HG02759 (cell line): ENCODE measurements around the gene AKAP6.

Source experiments
- ATAC-seq: cut with Tn5 transposase; IDR thresholded peaks from one replicate; pipeline ENCODE4 v1.9.1; 2021; ENCODE audit warnings: mild to moderate bottlenecking, moderate library complexity; ENCODE audit not compliant: unreplicated experiment

The AKAP6 gene, protein sequence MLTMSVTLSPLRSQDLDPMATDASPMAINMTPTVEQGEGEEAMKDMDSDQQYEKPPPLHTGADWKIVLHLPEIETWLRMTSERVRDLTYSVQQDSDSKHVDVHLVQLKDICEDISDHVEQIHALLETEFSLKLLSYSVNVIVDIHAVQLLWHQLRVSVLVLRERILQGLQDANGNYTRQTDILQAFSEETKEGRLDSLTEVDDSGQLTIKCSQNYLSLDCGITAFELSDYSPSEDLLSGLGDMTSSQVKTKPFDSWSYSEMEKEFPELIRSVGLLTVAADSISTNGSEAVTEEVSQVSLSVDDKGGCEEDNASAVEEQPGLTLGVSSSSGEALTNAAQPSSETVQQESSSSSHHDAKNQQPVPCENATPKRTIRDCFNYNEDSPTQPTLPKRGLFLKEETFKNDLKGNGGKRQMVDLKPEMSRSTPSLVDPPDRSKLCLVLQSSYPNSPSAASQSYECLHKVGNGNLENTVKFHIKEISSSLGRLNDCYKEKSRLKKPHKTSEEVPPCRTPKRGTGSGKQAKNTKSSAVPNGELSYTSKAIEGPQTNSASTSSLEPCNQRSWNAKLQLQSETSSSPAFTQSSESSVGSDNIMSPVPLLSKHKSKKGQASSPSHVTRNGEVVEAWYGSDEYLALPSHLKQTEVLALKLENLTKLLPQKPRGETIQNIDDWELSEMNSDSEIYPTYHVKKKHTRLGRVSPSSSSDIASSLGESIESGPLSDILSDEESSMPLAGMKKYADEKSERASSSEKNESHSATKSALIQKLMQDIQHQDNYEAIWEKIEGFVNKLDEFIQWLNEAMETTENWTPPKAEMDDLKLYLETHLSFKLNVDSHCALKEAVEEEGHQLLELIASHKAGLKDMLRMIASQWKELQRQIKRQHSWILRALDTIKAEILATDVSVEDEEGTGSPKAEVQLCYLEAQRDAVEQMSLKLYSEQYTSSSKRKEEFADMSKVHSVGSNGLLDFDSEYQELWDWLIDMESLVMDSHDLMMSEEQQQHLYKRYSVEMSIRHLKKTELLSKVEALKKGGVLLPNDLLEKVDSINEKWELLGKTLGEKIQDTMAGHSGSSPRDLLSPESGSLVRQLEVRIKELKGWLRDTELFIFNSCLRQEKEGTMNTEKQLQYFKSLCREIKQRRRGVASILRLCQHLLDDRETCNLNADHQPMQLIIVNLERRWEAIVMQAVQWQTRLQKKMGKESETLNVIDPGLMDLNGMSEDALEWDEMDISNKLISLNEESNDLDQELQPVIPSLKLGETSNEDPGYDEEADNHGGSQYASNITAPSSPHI (N-terminal part only)

DNA sequence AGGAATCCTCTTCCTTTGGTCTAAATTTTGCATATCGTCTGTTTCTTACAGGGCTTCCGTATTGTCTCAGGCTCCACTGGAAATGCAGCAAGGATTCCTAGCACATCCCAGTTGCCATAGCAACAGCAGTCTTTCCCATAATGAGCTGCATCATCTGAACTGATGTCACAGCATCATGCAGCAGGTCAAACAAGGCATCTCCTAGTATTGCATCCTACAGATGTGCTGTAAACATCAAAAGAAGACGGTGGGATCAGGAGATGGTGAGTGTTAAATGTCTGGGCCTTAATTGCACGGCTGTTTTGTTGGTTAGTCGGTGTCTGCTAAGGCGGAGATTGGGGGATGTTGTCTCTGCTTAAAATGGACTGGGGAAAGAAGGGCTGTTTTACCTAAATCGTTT lies at the start of gene AKAP6:
Gene AKAP6 (plus strand): TSS at position 153 of the 400 bp plus-strand sequence. CDS start 104,196 bp downstream, outside the sequence.
- no peak for ATAC-seq

DNA sequence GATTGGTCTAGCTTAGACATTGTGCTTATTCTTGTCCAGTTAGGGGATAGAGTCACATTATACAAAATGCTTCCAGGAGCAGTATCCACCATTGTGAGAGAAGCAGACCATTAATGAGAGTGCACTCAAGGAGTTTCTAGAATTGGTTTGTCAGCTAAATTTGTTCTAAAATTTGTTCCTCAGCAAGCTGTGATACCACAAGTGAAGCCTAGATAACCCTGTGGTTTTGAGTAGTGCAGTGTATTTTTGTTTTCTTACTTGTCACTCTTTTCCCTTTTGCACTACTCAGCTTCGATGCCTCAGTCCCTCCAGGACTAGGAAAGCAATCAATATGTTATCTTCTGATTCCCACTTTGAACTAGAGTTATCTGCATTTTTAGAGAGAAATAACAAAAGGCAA lies 42.5 kb upstream of the AKAP6 start:
- ATAC-seq, result no peak

DNA sequence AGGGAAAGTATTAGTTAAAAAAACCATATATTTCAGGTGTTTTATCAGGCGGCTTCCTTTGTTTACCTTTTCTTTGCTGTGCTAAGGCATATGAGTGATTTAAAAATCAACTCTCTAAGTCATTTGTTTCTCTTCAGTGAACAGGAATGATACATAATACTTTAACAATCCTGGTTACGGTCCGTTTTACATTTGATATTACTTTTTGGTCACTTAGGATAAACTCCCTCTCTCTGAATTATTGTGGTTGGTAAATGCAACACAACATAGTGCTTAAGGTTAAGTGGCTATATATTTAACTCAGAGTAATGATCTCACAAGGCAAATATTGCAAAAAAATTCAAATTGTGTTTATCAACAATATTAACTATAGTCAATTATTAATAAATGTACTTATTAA lies 32.7 kb upstream of the AKAP6 start:
- ATAC-seq, result no peak

DNA sequence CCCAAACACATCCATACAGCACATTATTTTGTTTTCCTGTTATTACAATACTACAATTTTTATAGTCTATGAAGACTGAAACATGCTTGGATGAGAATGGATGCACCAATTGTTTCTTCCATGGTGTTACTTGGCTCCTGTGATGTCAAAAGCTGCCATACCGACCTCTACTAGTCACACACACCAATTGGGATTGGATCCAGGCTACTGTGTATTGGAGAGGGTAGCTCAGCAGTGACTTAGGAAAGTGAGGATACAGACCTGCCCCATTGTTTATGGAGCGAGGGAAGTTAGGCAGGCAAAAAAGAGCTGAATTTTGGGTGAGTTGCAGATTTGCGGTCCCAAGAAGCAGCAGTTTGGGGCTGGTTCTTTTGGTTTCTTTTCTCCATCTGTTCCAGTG lies 30.8 kb upstream of the AKAP6 start:
- no peak for ATAC-seq

DNA sequence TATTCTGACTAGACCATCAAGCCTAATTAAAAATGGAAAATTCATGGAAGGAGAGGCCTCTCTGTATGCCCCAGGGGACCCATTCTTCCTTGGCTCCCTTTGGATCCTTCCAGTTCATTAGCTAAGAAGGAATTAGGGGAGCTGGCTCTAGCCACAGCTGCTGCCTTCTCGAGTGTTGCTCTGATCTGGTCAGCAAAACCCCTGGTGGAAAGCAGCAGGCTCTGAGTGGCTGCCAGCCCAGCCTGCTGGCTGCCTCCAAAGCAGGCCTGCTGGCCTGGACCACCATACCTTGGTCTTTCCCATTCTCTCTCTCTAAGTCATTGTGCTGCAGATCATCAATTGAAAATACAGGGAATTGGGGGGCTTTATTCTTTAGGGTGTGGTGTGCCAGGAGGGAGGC lies 29.0 kb upstream of the AKAP6 start:
- ATAC-seq, result no peak

DNA sequence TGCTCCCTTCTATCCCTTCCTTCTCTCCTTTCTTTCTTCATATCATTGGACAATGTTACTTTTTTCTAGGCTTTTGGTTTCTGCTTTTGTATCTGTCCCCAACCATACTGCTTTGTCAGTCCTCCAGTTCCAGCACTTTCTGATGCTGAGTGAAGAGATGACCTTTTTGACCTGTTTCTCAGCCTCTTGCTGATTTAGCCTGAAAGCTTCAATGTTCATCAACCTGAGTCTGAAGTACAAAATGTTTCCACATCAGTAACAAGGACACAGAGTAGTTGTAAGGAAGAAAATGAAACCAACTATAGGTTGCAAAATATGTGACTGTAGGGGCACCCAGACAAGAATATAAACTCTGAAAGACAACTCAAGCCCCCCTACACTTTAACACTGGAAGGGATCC lies 25.2 kb upstream of the AKAP6 start:
- ATAC-seq, result no peak

DNA sequence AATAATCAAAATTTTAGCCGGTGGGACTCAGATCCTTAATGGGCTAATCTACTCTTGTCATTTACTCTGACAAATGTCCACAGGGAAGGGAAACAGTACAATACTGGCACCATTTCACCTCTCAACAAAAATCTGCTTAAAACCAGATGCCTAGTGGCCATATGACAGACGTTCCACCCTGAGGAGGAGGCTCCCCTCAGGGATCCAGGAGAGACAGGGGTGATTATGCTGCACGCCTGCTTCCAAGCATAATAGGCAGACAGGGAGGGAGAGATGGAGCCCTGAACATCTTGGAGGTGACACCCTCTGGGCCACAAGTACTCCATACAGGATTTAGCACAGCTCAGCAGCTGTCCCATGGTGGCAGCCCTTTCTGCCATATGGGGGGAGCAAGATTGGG lies 24.8 kb upstream of the AKAP6 start:
- no peak for ATAC-seq

DNA sequence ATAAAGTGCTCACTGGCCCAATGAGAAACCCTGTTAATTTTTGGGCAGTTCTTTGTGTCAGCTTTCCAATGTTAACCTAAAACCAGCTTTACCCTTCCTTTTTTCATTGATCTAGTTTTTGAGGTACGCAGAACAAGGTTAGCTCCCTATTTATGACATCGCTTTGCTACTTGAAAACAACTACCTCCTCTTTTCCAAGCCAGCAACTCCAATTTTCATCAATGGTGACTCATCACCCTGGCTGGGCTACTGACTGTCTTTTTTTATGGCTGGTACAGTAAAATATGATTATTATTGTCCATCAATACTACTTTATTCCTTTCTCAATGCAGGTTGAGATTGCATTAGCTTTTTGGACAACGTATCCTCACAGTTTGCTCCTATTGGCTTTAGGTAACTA lies 22.5 kb upstream of the AKAP6 start:
- no peak for ATAC-seq

DNA sequence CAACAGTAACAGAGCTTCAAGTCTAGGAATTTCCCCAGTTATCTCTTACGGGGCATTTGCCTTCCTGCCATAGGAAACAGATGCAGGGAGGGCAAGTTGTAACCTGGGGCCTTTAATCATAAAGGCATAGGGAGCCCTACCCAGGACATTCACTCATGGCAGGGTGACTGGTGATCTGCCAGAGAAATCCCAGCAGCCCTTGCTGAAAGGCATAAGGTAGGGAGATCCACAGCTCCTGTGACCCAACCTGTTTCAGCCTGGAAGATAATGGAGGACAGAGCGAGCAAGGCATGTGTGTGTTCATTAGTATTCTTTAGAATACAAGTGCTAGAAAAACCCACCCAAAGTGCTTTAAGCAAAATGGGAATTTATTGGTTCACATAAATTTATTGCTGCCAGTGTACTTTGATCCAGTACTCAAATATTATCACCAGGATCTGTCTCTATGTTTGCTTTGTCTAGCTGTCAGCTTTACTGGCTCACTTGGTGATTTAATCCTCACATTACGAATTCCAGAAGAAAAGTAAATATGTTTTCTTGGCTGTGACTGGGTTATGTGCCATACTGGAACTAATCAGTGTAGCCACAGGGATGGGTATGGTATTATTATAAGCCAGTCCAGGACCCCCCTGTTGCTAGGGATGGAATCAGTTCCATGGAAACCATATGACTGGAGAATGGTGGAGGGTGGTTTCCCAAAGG lies 21.1 kb upstream of the AKAP6 start:
- no peak for ATAC-seq

DNA sequence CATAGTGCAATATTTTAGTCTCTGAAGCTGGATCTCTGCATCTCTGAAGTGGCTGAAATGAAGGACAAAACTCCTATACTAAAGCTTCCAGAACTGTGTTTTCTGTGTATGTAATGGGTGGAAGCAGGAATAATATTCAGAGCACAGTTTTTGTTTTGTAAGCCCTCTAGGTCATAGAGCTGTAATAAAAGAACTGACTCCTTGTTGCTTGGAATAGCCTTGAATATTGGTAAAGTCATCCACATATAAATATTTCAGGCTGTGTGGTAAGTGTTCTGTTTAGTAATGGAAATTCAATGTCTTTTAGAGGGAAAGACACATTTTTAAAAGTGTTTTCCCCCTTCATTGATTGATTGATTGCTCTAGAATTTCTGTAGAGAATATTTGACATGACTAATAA lies 18.2 kb upstream of the AKAP6 start:
- no peak for ATAC-seq

DNA sequence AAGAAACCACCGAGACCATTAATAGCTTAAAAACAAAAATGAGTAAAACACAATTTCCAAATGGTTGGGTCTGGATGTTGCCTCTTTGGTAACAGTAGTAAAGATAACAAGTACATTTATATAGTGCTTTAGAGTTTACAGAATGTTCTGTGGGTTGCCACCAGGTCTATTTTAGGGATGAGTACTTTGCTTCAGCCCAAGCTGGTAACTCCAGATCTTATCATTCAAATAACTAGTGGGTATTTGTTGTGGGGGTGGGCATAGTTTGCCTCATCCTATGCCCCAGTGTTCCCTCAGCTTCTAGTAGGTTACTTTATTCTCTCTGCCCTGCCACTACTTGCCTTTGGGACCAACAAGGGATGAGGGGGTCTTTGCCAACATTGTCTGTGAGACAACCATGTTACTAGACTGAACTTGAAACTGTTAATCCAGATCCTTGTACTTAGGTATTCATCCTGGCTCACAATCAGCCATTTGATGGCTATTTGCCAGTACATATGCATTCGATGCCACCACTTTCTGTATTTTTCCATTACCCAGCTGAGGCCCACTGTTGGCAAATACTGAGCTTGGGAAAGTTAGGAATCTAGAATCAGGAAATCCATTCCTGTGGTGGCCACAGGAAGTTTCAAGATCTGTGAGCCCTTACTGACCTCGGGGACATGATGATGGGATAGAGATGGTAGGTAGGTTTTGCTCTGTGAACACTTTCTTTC lies 17.6 kb upstream of the AKAP6 start:
- no peak for ATAC-seq

DNA sequence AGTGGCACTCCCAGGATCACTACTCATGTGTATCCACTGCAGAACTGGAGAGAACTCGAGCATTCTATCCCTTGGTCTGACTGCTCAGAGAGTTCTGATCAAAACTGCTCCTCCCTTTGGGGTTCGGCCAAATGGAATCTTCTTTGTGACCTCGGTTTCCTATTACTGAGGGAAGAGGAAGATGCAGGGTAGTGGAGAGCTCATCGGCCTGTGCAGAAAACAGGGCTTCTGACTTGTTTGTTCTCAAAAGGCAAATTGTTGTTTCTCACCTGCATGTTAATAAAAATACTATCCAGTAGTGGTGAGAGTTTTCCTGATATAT lies 17.1 kb upstream of the AKAP6 start:
- ATAC-seq, result no peak

DNA sequence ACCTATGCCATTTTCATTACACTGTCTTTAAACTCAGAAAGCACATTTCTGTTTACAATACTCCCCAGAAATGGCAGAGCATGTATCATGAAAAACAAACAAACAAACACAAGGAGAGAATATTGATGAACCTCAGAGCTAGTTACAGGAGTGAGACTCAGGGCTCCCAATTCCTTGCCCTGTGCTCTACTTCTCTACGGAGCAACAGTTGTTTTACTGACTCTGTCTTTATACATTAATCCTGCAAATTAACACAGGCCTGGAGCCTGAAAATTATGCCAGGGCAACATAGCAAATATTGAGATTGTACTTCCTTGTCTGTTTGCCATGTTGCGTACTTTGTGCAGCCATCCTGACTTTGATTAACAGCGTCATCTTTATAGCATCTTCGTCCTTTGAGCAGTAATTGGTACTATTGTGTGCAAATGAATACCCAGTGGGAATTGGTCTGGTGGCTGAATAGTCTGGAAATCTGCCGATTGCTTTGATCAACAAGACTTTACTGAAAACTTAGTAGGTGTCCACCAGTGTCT lies 15.2 kb upstream of the AKAP6 start:
- ATAC-seq, result no peak

DNA sequence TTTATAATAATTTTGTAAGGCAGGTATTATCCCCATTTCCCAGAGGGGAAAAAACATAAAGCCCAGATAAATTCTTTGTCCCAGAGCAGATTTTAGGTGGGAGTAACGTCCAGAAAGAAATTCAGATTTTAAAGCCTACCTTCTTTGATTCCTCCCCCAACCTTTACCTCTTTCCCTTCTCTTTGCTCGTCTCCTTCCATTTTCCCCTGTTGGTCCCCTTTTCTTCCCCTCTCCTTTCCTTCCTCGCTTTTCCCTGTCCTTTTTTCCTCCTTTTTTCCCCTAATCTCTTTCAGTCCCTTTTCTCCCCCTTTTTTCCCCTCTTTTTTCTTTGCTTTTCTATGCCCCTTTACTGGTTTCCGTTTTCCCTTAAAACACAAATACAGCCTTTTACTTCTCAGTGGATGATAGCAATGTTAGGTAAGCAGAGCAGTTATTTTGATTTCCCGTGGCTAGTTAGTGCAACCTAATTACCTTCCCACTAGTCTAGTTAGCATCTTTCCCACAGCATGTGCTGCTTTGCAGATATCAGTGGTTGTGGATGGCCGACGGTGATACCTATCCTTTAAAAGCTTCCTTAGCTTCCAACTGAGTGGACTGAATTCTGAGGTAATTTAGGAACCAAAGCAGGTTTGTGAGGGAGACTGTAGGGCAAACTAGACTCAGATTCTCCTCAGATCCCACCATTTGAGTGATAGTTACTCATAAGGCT lies 10.9 kb upstream of the AKAP6 start:
- no peak for ATAC-seq

DNA sequence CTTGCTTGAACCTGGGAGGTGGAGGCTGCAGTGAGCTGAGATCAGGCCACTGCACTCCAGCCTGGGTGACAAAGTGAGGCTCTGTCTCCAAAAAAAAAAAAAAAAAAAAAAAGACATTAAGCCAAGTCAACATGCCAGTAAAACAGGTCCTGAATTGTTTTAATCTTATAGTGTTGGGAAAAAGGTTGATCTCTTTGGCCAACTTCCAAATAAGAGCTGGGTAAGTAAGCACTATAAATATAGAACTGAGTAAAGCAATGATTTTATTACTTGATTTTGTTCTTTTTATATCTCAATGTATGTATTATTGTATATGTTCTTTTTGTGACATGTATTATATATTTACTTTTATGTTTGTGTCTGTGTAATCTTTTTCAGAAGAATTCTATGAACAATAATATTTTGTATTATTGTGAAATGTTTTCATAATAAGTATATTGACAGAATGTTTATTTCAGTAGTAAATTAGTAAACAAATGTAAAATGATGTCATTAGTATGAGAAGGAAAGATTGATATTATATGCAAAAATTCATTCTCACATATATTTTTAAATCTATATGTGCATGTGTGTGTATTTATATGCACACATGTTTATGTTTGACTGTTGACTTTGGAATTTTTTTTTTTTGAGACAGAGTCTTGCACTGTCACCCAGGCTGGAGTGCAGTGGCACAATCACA lies 9.6 kb upstream of the AKAP6 start:
- no peak for ATAC-seq

DNA sequence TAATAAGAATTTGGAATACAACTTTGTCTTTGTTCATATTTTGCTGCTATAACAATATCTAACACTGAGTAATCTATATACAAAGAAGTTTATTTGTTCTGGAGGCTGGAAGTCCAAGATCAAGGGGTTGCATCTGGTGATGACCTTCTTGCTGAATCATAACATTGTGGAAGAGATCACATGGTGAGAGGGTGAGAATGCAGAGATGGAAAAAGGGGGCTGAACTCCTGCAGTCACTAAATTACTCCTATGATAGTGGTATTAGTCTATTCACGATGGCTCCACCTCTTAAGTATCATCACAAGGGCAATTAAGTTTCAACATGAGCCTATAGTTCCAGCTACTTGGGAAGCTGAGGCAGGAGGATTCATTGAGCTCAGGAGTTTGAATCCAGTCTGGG lies 4.5 kb upstream of the AKAP6 start:
- ATAC-seq, result no peak

DNA sequence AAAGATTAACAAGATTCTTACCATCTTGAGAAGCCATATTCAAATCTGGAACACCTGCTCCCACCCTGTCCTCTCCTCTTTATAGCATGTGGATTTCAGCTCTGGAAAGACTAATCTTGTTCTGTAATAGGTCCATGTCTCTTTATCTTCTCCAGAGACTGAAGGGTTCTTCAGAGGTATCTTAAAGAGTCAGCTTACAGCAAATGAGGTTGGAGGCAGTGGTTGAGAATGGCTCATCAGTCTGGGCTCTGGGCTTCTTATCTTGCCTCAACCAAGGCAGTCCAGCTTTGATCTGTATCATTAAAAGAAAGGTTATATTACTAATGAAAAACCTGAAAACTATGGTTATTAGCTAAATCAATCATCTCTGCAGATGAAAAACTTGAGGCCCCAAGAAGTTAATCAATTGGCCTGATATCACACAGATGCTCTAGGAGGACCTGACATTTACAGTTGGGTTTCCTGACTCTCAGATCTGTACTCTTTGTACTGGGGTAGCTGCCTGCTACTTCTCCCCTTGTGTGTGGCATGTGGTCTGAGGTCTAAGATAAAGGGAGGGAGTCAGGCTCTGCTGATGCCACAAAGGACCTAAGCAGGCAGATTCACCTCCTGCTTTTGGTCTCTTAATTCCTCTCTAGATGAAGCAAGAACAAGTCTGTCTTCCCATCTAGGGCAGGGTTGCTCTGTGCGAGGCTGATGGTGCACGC lies 1.7 kb upstream of the AKAP6 start:
- ATAC-seq, result no peak

DNA sequence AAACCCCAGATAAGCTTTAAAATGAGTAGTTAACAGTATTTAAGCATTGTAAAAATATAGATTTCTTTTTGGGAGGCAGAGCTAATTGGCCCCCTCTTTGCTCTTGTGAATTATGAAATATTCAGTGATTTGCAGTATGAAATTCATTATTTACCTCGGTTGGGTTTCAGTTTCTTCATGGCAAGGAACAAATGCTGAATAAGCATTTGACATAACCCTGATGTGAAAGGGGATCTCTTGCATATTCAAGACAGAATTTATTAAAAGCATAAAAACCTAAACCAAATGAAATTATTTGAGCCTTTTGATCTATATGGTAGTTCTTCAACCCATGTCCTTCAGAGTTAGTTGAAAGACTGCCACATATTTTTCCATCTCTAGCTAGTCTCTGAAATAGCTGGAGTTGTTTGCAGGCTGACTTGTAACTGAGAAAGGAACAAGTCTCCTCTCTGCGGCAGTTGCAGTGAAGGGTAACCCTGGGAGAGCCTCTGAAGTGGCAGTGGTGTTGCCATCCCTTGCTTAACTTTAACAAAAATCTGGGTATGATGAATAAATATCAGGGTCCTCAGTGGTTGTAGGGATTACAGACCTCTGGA lies 690 bp downstream of the AKAP6 start:
- ATAC-seq, result no peak
